GM13976 (cell line): ENCODE measurements around the gene HAL.

Experiments used
- DNase-seq: peaks from one replicate; pipeline ENCODE4 v3.0.0; 2012; ENCODE audit warnings: low spot score
- in situ Hi-C: fragments of 300-500 bp; cut with MboI; formaldehyde crosslinking; loops from one replicate; pipeline ENCODE4 v1.12.0; 2022; ENCODE audit warnings: low sequenced_read_pairs, mixed read lengths, inconsistent platforms; ENCODE audit not compliant: unreplicated experiment
- TF ChIP-seq, protein P1 (sequence below): IDR thresholded peaks from 2 replicates; pipeline ENCODE4 v1.5.1; 2012; ENCODE audit warnings: borderline replicate concordance, mild to moderate bottlenecking; ENCODE audit not compliant: insufficient read depth; ENCODE audit errors: extremely low read depth, missing control alignments, control extremely low read depth

The HAL gene

GRCh38 chr12:96033549-96034389 is 37.6 kb upstream of the HAL start:
- TF ChIP-seq, protein P1, sequence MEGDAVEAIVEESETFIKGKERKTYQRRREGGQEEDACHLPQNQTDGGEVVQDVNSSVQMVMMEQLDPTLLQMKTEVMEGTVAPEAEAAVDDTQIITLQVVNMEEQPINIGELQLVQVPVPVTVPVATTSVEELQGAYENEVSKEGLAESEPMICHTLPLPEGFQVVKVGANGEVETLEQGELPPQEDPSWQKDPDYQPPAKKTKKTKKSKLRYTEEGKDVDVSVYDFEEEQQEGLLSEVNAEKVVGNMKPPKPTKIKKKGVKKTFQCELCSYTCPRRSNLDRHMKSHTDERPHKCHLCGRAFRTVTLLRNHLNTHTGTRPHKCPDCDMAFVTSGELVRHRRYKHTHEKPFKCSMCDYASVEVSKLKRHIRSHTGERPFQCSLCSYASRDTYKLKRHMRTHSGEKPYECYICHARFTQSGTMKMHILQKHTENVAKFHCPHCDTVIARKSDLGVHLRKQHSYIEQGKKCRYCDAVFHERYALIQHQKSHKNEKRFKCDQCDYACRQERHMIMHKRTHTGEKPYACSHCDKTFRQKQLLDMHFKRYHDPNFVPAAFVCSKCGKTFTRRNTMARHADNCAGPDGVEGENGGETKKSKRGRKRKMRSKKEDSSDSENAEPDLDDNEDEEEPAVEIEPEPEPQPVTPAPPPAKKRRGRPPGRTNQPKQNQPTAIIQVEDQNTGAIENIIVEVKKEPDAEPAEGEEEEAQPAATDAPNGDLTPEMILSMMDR: no peak
- in situ Hi-C loops: no loop called here

GRCh38 chr12:96029826-96030225 is 33.7 kb upstream of the HAL start:
- TF ChIP-seq, protein P1: no peak
- no peak for DNase-seq
- in situ Hi-C loops: no loop called here

More at GRCh38 chr12:96033549-96034389, 37.6 kb upstream of the HAL start:
- no peak for DNase-seq

DNA sequence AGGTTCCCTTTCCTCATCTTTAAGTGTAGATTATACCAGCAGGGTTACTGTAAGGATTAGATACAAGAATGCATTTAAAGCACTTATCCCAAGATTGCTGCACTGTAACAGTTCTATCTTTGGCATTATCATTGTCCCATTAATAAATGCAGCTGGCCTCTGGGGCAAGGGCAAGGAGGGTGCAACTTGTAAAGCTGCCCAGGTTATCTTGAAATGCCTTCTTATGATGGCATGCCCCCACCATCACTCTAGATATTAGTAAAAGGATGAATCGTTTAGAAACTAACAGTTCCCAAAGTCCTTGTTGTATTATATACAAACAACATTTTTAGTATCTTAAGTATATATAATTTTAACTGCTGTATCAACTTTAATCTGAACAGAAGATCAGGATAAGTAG is 32.4 kb upstream of the HAL start:
- in situ Hi-C loops: no loop called here
- TF ChIP-seq, protein P1: no peak
- DNase-seq: no peak

GRCh38 chr12:96026331-96026730 is 30.2 kb upstream of the HAL start:
- TF ChIP-seq, protein P1: no peak

DNA sequence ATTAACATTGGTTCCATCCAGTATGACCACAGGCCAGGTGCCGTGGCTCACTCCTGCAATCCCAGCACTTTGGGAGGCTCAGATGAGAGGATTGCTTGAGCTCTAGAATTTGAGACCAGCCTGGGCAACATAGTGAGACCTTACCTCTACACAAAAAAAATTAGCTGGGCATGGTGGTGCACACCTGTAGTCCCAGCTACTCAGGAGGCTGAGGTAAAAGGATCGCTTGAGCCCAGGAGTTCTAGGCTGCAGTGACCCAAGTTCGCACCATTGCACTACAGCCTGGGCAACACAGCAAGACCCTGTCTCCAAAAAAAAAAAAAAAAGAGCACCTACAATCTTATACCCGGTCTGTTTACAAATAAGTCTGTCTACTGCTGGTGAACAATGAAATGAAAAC is 29.4 kb upstream of the HAL start:
- TF ChIP-seq, protein P1: no peak
- in situ Hi-C loops: no loop called here

More at GRCh38 chr12:96026331-96026730, 30.2 kb upstream of the HAL start:
- in situ Hi-C loops: no loop called here
- DNase-seq: no peak

GRCh38 chr12:96020314-96021003 is 24.3 kb upstream of the HAL start:
- no peak for DNase-seq
- TF ChIP-seq, protein P1: no peak
- in situ Hi-C loops: no loop called here

More for the DNA sequence above, 29.4 kb upstream of the HAL start:
- DNase-seq: no peak
